Measurements from ENCODE around the gene KCNJ6.

GRCh38 chr21:37587635-37588177 lies 328.6 kb downstream of the KCNJ6 start:
- no peak for TF ChIP-seq CTCF (IDR thresholded peaks at IDR 0.05; ENCODE audit: low read length)
- no peak for TF ChIP-seq EZH2 (IDR thresholded peaks at IDR 0.05; ENCODE audit: borderline replicate concordance, low read length)
